ENCODE measurements around the gene TREML2. TPM values are rescaled to one million over a fixed set of nuclear protein-coding genes. Genes with fewer than 3 reads are reported as not detected.

TREML2 gene
- total RNA-seq, 1 experiment from 2014 or later = not detected

GRCh38 chr6:41193171-41193734, 7.7 kb downstream of the TREML2 start:
- BruUV-seq (replicated peaks) = no TSS peak
- H3K4me2 ChIP-seq = no peak overlapping the region
- TF ChIP-seq CTCF (conservative IDR thresholded peaks at IDR 0.05) (no peak), EZH2 (IDR thresholded peaks at IDR 0.05; ENCODE audit: low read depth) (no peak)
- H3K4me1 ChIP-seq (replicated peaks; ENCODE audit: insufficient read depth) = no peaks in the 10 kb centered on the region
- DNase-seq = no peak
- H3K27ac ChIP-seq = no peak overlapping the region
- no peaks in the 10 kb centered on the region for H3F3A ChIP-seq (ENCODE audit: insufficient read depth, low read depth)
- CTCF ChIA-PET = no interaction called here
- H3K79me2 ChIP-seq (ENCODE audit: low read depth) = no peaks in the 10 kb centered on the region
- intact Hi-C loops (cut with micrococcal nuclease; ENCODE audit: unreplicated experiment) = no loop called here
- no peak overlapping the region for H2AFZ ChIP-seq
- H3K9me2 ChIP-seq (ENCODE audit: insufficient read depth) = no peaks in the 10 kb centered on the region
- H4K20me1 ChIP-seq (ENCODE audit: insufficient read depth) = no peaks in the 10 kb centered on the region
- H3K9me3 ChIP-seq (ENCODE audit: insufficient read depth, low read depth) = 0 out of 2 replicates have a peak, but pooled peaks cover 5% of the 10 kb centered on the region
- no peak overlapping the region for H3K4me3 ChIP-seq
- POLR2A ChIA-PET (ENCODE audit: unreplicated experiment) = no interaction called here
- H3K36me3 ChIP-seq (ENCODE audit: low read depth) = no peaks in the 10 kb centered on the region
- H3K27me3 ChIP-seq (ENCODE audit: insufficient read depth, low read depth) = peaks cover 73% of the 10 kb centered on the region

- no peaks in the 10 kb centered on the region for H3F3A ChIP-seq (ENCODE audit: insufficient read depth, low read depth)
- no peak overlapping the region for H3K4me2 ChIP-seq
- ChIA-PET POLR2A (ENCODE audit: unreplicated experiment) (no interaction called here), CTCF (interaction anchor here (0.6 kb wide), 1 partner anchor 542 kb away, joined by 7 read pairs; no protein-coding TSS in a partner anchor)
- no TSS peak for BruUV-seq (replicated peaks)
- H3K36me3 ChIP-seq (ENCODE audit: low read depth) = no peaks in the 10 kb centered on the region
- no peaks in the 10 kb centered on the region for H3K9me2 ChIP-seq (ENCODE audit: insufficient read depth)
- intact Hi-C loops (cut with micrococcal nuclease; ENCODE audit: unreplicated experiment) = no loop called here
- no peak overlapping the region for H2AFZ ChIP-seq
- no peaks in the 10 kb centered on the region for H3K79me2 ChIP-seq (ENCODE audit: low read depth)
- TF ChIP-seq CTCF (conservative IDR thresholded peaks at IDR 0.05) = peak; percentile 58
- TF ChIP-seq EZH2 (IDR thresholded peaks at IDR 0.05; ENCODE audit: low read depth) = no peak
- no peaks in the 10 kb centered on the region for H3K4me1 ChIP-seq (replicated peaks; ENCODE audit: insufficient read depth)
- H3K9me3 ChIP-seq (ENCODE audit: insufficient read depth, low read depth) = 0 out of 2 replicates have a peak, but pooled peaks cover 5% of the 10 kb centered on the region
- H3K27me3 ChIP-seq (ENCODE audit: insufficient read depth, low read depth) = peaks cover 63% of the 10 kb centered on the region
- DNase-seq = no peak
- H3K27ac ChIP-seq = no peak overlapping the region
- no peaks in the 10 kb centered on the region for H4K20me1 ChIP-seq (ENCODE audit: insufficient read depth)
- no peak overlapping the region for H3K4me3 ChIP-seq
These were observed 9.4 kb downstream of the TREML2 start for GRCh38 chr6:41191569-41191968.

- Histone ChIP-seq H3K27ac (no peak overlapping the region), H2AFZ (no peak overlapping the region), H3K79me2 (ENCODE audit: low read depth) (no peaks in the 10 kb centered on the region), H3F3A (ENCODE audit: insufficient read depth, low read depth) (no peaks in the 10 kb centered on the region), H3K9me2 (ENCODE audit: insufficient read depth) (no peaks in the 10 kb centered on the region), H3K4me1 (replicated peaks; ENCODE audit: insufficient read depth) (no peaks in the 10 kb centered on the region), H3K4me2 (no peak overlapping the region), H3K36me3 (ENCODE audit: low read depth) (no peaks in the 10 kb centered on the region), H3K4me3 (no peak overlapping the region), H3K9me3 (ENCODE audit: insufficient read depth, low read depth) (0 out of 2 replicates have a peak, but pooled peaks cover 5% of the 10 kb centered on the region), H3K27me3 (ENCODE audit: insufficient read depth, low read depth) (peaks cover 57% of the 10 kb centered on the region), H4K20me1 (ENCODE audit: insufficient read depth) (no peaks in the 10 kb centered on the region)
- DNase-seq = no peak
- POLR2A ChIA-PET (ENCODE audit: unreplicated experiment) = no interaction called here
- no TSS peak for BruUV-seq (replicated peaks)
- TF ChIP-seq EZH2 (IDR thresholded peaks at IDR 0.05; ENCODE audit: low read depth) (no peak), CTCF (conservative IDR thresholded peaks at IDR 0.05) (no peak)
- CTCF ChIA-PET = no interaction called here
- intact Hi-C loops (cut with micrococcal nuclease; ENCODE audit: unreplicated experiment) = no loop called here
These were observed 10.2 kb downstream of the TREML2 start for GRCh38 chr6:41190791-41191190.
